ENCODE data around the gene CSNK2A1. TPM values are rescaled to one million over a fixed set of nuclear protein-coding genes. Genes with fewer than 3 reads are reported as not detected.

The CSNK2A1 gene
- total RNA-seq, 4 donors from 2014 or later = 85.0 to 107 (median 96.9) TPM

DNA sequence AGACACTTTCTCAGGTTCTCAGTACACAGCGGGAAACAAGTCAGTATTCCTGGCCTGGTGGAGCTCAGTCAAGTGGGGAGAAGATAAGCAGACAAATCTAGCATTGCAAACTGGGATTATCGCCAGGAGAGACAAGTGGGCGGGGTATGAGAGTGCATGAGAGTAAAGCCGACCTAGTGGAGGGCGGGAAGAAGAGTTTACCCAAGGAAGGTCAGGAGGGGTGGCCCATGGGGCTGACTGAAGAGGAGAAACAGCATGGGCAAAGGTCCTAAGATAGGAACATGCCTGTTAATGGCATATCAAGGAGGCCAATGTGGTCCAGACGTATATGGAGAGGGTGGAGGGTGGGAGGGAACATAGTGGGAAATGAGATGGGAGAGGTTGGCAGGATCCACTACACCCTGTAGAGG lies 12.4 kb upstream of the CSNK2A1 start:
- no peaks in the 10 kb centered on the region for H3K4me1 ChIP-seq
- no peak overlapping the region for H3K4me3 ChIP-seq
- H3K27ac ChIP-seq = no peak overlapping the region
- 48% methylated on average over 6 of the region's 6 CpGs for WGBS
- H3K36me3 ChIP-seq = no peaks in the 10 kb centered on the region
- no peaks in the 10 kb centered on the region for H3K9me3 ChIP-seq
- peaks cover 61% of the 10 kb centered on the region for H3K27me3 ChIP-seq
- DNase-seq (ENCODE audit: low spot score in 2 of 2) = no peak
- TF ChIP-seq EP300 (IDR thresholded peaks at IDR 0.05) (no peak), POLR2A (IDR thresholded peaks at IDR 0.05) (no peak), POLR2AphosphoS5 (IDR thresholded peaks at IDR 0.05) (no peak)
- TF ChIP-seq, protein P1, sequence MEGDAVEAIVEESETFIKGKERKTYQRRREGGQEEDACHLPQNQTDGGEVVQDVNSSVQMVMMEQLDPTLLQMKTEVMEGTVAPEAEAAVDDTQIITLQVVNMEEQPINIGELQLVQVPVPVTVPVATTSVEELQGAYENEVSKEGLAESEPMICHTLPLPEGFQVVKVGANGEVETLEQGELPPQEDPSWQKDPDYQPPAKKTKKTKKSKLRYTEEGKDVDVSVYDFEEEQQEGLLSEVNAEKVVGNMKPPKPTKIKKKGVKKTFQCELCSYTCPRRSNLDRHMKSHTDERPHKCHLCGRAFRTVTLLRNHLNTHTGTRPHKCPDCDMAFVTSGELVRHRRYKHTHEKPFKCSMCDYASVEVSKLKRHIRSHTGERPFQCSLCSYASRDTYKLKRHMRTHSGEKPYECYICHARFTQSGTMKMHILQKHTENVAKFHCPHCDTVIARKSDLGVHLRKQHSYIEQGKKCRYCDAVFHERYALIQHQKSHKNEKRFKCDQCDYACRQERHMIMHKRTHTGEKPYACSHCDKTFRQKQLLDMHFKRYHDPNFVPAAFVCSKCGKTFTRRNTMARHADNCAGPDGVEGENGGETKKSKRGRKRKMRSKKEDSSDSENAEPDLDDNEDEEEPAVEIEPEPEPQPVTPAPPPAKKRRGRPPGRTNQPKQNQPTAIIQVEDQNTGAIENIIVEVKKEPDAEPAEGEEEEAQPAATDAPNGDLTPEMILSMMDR (IDR thresholded peaks at IDR 0.05) = no peak

DNA sequence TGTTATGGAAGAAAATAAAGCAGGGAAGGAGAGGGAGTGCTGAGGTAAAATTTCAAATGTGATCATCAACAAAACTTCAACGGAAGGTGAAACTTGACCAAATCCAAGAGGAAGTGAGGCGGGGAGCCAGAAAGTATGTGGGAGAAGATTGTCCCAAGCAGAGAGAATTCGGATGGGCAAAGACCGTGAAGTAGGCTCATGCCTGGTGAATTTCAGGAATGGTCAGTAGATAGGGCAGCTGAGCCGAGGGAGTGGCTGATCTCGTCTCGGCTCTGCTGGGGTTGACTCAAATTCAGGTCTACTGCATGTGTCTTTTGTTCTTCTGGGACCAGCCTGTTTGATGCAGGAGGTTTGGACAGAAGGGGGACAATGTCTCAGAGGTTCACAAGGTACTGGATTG lies 7.0 kb upstream of the CSNK2A1 start:
- WGBS = 83% methylated on average over 7 of the region's 7 CpGs
- Histone ChIP-seq H3K27me3 (peaks cover 39% of the 10 kb centered on the region), H3K27ac (no peak overlapping the region), H3K36me3 (no peaks in the 10 kb centered on the region), H3K4me3 (no peak overlapping the region), H3K4me1 (no peaks in the 10 kb centered on the region), H3K9me3 (no peaks in the 10 kb centered on the region)
- TF ChIP-seq POLR2A (IDR thresholded peaks at IDR 0.05) (no peak), EP300 (IDR thresholded peaks at IDR 0.05) (no peak), POLR2AphosphoS5 (IDR thresholded peaks at IDR 0.05) (no peak)
- TF ChIP-seq, protein P1 (IDR thresholded peaks at IDR 0.05) = no peak
- DNase-seq (ENCODE audit: low spot score in 2 of 2) = no peak

DNA sequence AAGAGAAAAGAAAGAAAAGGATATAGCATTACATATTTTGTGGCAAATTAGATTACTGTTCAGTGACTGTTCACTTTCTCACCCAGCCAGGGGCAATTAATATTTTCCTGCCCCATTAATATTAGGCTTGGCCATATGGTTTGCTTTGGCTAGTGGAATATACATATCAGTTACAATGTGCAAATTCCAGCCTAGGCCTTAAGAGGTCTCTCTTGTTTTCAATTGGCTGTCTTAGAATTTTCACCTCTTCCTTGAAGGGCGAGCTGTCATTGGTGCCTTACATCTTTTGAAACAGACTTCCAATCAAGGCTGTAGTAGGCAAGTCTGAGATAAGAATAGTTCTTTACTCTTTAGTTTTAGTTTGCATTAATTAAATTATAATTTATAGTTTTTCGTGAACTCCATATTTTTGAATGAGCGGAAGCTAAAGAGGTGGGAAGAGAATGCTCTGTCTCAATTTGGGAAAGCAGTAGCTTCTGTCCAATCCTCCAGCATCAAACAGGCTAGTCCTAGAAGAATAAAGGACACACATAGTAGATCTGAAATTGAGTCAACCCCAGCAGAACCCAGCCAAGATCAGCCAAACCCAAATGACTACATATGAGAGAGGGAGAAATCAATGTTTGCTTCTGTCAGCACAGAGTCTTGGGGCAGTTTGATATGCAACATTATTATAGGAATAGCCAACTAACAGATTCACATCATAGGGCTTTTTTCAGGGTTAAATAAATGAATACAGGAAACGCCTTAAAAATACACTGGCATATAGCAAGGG lies 6.3 kb upstream of the CSNK2A1 start:
- Histone ChIP-seq H3K36me3 (no peaks in the 10 kb centered on the region), H3K9me3 (no peaks in the 10 kb centered on the region), H3K27ac (no peak overlapping the region), H3K4me1 (no peaks in the 10 kb centered on the region), H3K27me3 (peaks cover 32% of the 10 kb centered on the region), H3K4me3 (no peak overlapping the region)
- no peak for DNase-seq (ENCODE audit: low spot score in 2 of 2)
- WGBS = 84% methylated on average over 4 of the region's 4 CpGs
- no peak for TF ChIP-seq POLR2AphosphoS5 (IDR thresholded peaks at IDR 0.05)
- TF ChIP-seq EP300 (IDR thresholded peaks at IDR 0.05) = no peak
- TF ChIP-seq POLR2A (IDR thresholded peaks at IDR 0.05) = no peak
- TF ChIP-seq, protein P1 (IDR thresholded peaks at IDR 0.05) = no peak

DNA sequence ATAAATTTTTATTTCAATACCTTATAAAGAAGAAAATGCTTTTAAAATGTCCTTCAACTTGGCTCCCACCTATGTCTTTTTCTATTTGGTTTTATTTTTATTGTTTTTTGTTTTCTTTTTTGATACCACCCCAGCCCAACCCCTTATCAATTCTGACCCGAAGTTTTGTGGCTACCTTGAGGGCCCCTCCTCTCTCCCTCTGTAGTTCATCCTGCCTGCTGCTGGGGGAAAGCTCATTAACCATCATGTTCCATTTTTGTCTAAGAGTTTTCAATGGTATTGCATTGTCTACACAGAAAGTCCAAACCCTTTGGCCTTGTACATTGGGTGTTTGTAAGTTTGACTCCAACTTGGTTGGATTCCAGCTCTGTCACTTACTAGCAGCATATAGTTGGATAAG lies 5.3 kb upstream of the CSNK2A1 start:
- peaks cover 31% of the 10 kb centered on the region for H3K27me3 ChIP-seq
- TF ChIP-seq POLR2A (IDR thresholded peaks at IDR 0.05) (no peak), POLR2AphosphoS5 (IDR thresholded peaks at IDR 0.05) (no peak), EP300 (IDR thresholded peaks at IDR 0.05) (no peak)
- TF ChIP-seq, protein P1 (IDR thresholded peaks at IDR 0.05) = no peak

DNA sequence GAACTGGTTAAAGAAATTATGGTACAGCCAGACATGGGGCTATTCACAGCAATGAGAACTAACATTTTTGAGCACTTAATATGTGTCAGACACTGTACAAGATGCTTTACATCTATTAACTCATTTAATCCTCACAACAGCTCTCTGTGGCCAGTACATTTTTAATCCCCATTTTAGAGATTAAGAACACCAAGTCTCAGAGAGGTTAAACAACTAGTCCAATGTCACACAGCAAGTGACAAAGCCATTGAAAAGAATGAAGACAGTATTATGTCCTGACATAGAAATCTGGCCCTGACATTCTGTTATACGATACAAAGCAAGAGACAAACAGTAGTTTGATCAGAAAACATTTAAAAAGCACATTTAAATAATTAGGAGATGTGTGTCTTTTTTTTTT lies 3.8 kb upstream of the CSNK2A1 start:
- Histone ChIP-seq H3K27ac (no peak overlapping the region), H3K36me3 (no peaks in the 10 kb centered on the region), H3K4me3 (no peak overlapping the region), H3K4me1 (peaks cover 10% of the 10 kb centered on the region), H3K27me3 (peaks cover 26% of the 10 kb centered on the region), H3K9me3 (no peaks in the 10 kb centered on the region)
- TF ChIP-seq EP300 (IDR thresholded peaks at IDR 0.05) (no peak), POLR2AphosphoS5 (IDR thresholded peaks at IDR 0.05) (no peak), POLR2A (IDR thresholded peaks at IDR 0.05) (no peak)
- TF ChIP-seq, protein P1 (IDR thresholded peaks at IDR 0.05) = no peak
- no peak for DNase-seq (ENCODE audit: low spot score in 2 of 2)
- 93% methylated on average over 1 of the region's 1 CpG for WGBS

More for the DNA sequence above, 5.3 kb upstream of the CSNK2A1 start:
- Histone ChIP-seq H3K9me3 (no peaks in the 10 kb centered on the region), H3K4me1 (peaks cover 3% of the 10 kb centered on the region), H3K27ac (no peak overlapping the region), H3K4me3 (no peak overlapping the region), H3K36me3 (no peaks in the 10 kb centered on the region)
- WGBS = 43% methylated on average over 1 of the region's 1 CpG
- DNase-seq (ENCODE audit: low spot score in 2 of 2) = no peak
